Central memory CD8-positive, alpha-beta T cell (primary cell): ENCODE results near the gene RNPEPL1.
"Not testable (repeated sequence)": the region's sequence is repeated elsewhere in the genome, so short reads cannot be mapped to it uniquely, and the experiment has no call there.

Experiments
- ATAC-seq: fragments of 150-1000 bp; cut with Tn5 transposase; replicated peaks from 2 replicates; pipeline ENCODE4 v1.10.0; 2022; ENCODE audit warnings: mild to moderate bottlenecking, moderate FRiP score, moderate number of reproducible peaks; ENCODE audit not compliant: poor library complexity, severe bottlenecking; ENCODE audit errors: extremely low read depth
- DNase-seq, 2 donors: peaks; one replicate each; pipeline ENCODE4 v3.0.0; 2021; ENCODE audit warnings: low spot score in 2 of 2
- H3K27ac Mint-ChIP-seq: one replicate; pipeline ENCODE4 v1.8.0; 2022; ENCODE audit warnings: low read depth, mild to moderate bottlenecking, moderate library complexity, mixed read lengths
- H3K27me3 Mint-ChIP-seq: one replicate; pipeline ENCODE4 v1.8.0; 2022; ENCODE audit warnings: mixed read lengths
- H3K36me3 Mint-ChIP-seq: one replicate; pipeline ENCODE4 v1.8.0; 2022; ENCODE audit warnings: mild to moderate bottlenecking, moderate library complexity, mixed read lengths; ENCODE audit not compliant: insufficient read depth
- H3K4me1 Mint-ChIP-seq: one replicate; pipeline ENCODE4 v1.8.0; 2022; ENCODE audit warnings: mixed read lengths
- H3K4me3 Mint-ChIP-seq: one replicate; pipeline ENCODE4 v1.8.0; 2022; ENCODE audit warnings: mild to moderate bottlenecking, moderate library complexity, mixed read lengths
- H3K9me3 Mint-ChIP-seq: one replicate; pipeline ENCODE4 v1.8.0; 2022; ENCODE audit warnings: mixed read lengths

Gene RNPEPL1

GRCh38 chr2:240527153-240527750 lies 41.0 kb upstream of the RNPEPL1 start:
- ATAC-seq (no peak), DNase-seq (no peak)
- Mint-ChIP-seq H3K4me3 (no peak overlapping the region), H3K4me1 (peaks cover 7% of the 10 kb centered on the region), H3K27ac (no peak overlapping the region), H3K36me3 (peaks cover 7% of the 10 kb centered on the region), H3K9me3 (peaks cover 9% of the 10 kb centered on the region), H3K27me3 (no peaks in the 10 kb centered on the region)

DNA sequence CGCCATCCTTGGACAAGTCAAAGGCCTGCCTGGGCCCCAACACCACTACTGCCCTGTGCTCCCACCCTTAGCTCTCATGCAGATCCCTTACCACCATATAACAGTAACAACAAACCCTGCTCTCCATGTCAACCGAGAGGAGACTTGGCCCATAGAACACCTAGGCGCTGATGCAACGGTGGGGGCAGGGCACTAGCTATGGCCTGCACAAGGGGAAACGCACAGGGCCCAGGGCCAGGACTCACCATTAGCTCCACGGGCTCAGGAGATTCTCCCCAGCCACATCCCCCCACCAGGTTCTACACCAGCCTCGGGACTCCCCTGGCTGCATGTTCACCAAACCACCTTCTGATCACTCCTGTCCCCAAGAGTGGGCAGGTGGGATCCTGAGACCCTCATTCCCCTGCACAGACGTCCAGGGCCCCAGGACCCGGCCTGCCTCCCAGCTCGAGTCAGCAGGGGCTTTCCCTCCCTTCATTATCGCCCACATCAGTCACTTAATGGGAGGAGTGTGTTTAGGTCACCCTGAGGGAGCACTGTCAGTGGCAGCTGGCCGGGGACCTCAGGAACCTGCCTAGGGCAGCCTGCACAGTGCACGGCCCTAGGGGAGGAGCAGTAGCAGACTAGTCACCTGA lies 39.8 kb upstream of the RNPEPL1 start:
- H3K4me3 Mint-ChIP-seq: no peak overlapping the region
- peaks cover 7% of the 10 kb centered on the region for H3K4me1 Mint-ChIP-seq
- H3K36me3 Mint-ChIP-seq: peaks cover 9% of the 10 kb centered on the region
- H3K27ac Mint-ChIP-seq: no peak overlapping the region
- H3K27me3 Mint-ChIP-seq: no peaks in the 10 kb centered on the region
- peak in 1 of 2 donors; percentile 12 for DNase-seq
- no peak for ATAC-seq
- H3K9me3 Mint-ChIP-seq: peaks cover 10% of the 10 kb centered on the region

DNA sequence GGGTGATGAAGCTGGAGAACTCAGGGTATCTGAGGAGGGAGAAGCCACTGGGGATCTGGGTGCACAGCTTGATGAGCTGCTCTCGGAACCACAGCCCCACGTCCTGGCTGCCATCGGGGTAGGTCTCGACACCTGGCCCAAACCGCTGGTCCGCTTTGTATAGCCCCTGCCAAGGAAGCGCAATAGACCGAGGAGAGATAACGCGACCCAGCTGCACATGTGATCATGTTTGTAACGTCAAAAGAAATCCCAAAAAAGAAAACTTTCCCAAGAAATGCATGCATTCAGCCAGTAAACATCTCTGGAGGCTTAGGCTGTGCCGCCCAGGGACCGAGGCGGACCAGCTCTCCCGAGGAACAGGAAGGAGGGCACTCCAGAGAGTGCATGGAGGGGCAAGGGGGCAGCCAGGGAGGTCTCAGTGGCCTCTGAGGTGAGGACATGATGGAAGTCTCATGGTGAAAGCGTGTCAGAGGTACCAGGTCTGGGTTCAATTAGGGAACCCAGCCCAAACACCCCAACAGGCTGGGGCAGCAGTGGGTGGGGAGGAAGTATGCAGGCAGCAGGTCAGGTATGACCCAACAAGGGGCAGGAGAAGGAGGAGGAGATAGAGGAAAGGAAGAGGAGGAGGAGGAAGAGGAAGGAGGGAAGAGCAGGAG lies 38.8 kb upstream of the RNPEPL1 start:
- peak overlapping the region; percentile 49 for H3K27ac Mint-ChIP-seq
- no peak for ATAC-seq
- H3K9me3 Mint-ChIP-seq: peaks cover 10% of the 10 kb centered on the region
- no peaks in the 10 kb centered on the region for H3K27me3 Mint-ChIP-seq
- H3K36me3 Mint-ChIP-seq: peaks cover 9% of the 10 kb centered on the region
- H3K4me1 Mint-ChIP-seq: peaks cover 12% of the 10 kb centered on the region
- DNase-seq: peak in 1 of 2 donors; percentile 4
- no peak overlapping the region for H3K4me3 Mint-ChIP-seq

- no peak for ATAC-seq
- H3K9me3 Mint-ChIP-seq: peaks cover 10% of the 10 kb centered on the region
Observed at GRCh38 chr2:240530181-240530580, 38.1 kb upstream of the RNPEPL1 start.

DNA sequence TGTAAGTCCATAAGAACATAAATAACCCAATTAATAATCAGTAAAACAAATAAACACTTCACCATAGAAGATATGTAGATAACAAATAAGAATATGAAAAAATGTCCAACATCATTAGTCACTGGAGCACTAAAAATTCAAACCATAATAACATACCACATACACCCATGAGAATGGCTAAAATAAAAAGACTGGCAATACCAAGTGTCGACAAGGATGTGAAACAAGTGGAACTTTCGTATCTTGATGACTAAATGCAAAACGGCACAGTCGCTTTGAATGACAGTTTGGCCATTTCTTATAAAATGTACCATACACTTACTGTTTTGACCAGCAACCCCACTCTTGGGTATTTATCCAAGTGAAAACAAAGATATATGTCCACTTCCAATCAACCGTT lies 37.2 kb upstream of the RNPEPL1 start:
- Mint-ChIP-seq H3K27ac (no peak overlapping the region), H3K27me3 (no peaks in the 10 kb centered on the region), H3K9me3 (peaks cover 10% of the 10 kb centered on the region), H3K4me1 (peaks cover 16% of the 10 kb centered on the region), H3K36me3 (peaks cover 12% of the 10 kb centered on the region), H3K4me3 (no peak overlapping the region)
- DNase-seq (no peak), ATAC-seq (no peak)

More at GRCh38 chr2:240530181-240530580, 38.1 kb upstream of the RNPEPL1 start:
- H3K27ac Mint-ChIP-seq: no peak overlapping the region
- peaks cover 12% of the 10 kb centered on the region for H3K4me1 Mint-ChIP-seq
- H3K4me3 Mint-ChIP-seq: no peak overlapping the region
- peaks cover 12% of the 10 kb centered on the region for H3K36me3 Mint-ChIP-seq
- H3K27me3 Mint-ChIP-seq: no peaks in the 10 kb centered on the region
- peak in 1 of 2 donors; percentile 10 for DNase-seq

- H3K27ac Mint-ChIP-seq: no peak overlapping the region
- no peak overlapping the region for H3K4me3 Mint-ChIP-seq
- no peak for ATAC-seq
- H3K4me1 Mint-ChIP-seq: peaks cover 22% of the 10 kb centered on the region
- peaks cover 18% of the 10 kb centered on the region for H3K36me3 Mint-ChIP-seq
- H3K9me3 Mint-ChIP-seq: peaks cover 10% of the 10 kb centered on the region
- H3K27me3 Mint-ChIP-seq: no peaks in the 10 kb centered on the region
- DNase-seq: no peak
Observed at GRCh38 chr2:240532031-240532775, 36.1 kb upstream of the RNPEPL1 start.

DNA sequence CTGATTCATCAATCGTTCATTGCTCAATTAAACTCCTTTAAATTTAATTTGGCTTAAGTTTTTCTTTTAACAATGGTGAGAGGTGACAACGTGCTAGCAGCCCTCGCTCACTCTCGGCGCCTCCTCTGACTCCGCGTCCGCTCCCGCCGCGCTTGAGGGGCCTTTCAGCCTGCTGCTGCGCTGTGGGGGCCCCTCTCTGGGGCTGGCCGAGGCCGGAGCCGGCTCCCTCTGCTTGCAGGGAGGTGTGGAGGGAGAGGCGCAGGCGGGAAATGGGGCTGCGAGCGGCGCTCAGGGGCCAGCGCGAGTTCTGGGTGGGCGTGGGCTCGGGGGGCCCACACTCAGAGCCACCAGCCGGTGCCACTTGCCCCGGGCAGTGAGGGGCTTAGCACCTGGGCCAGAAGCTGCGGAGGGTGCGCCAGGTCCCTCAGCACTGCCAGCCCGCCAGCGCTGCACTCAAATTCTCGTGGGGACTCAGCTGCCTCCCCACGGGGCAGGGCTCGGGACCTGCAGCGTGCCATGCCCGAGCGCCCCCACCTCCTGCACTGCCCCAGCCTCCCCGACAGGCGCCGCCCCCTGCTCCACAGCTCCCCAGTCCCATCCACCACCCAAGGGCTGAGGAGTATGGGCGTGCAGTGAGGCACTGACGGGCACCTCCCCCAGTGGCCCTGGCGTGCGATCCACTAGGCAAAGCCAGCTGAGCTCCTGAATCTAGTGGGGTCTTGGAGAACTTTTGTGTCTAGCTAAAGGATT lies 30.1 kb upstream of the RNPEPL1 start:
- ATAC-seq: no peak
- no peak for DNase-seq
- Mint-ChIP-seq H3K27me3 (no peaks in the 10 kb centered on the region), H3K36me3 (peaks cover 30% of the 10 kb centered on the region), H3K4me3 (no peak overlapping the region), H3K9me3 (no peaks in the 10 kb centered on the region), H3K27ac (no peak overlapping the region), H3K4me1 (peaks cover 41% of the 10 kb centered on the region)

- H3K27me3 Mint-ChIP-seq, H3K9me3 Mint-ChIP-seq, ATAC-seq, DNase-seq, H3K27ac Mint-ChIP-seq, H3K4me3 Mint-ChIP-seq: not testable (repeated sequence)
- peaks cover 38% of the 10 kb centered on the region for H3K4me1 Mint-ChIP-seq
- H3K36me3 Mint-ChIP-seq: peaks cover 30% of the 10 kb centered on the region
Observed at GRCh38 chr2:240539101-240539500, 29.2 kb upstream of the RNPEPL1 start.

GRCh38 chr2:240539906-240540305 lies 28.4 kb upstream of the RNPEPL1 start:
- ATAC-seq: no peak
- Mint-ChIP-seq H3K27me3 (no peaks in the 10 kb centered on the region), H3K4me1 (peaks cover 37% of the 10 kb centered on the region), H3K36me3 (peaks cover 26% of the 10 kb centered on the region), H3K4me3 (no peak overlapping the region), H3K27ac (no peak overlapping the region), H3K9me3 (no peaks in the 10 kb centered on the region)
- no peak for DNase-seq

DNA sequence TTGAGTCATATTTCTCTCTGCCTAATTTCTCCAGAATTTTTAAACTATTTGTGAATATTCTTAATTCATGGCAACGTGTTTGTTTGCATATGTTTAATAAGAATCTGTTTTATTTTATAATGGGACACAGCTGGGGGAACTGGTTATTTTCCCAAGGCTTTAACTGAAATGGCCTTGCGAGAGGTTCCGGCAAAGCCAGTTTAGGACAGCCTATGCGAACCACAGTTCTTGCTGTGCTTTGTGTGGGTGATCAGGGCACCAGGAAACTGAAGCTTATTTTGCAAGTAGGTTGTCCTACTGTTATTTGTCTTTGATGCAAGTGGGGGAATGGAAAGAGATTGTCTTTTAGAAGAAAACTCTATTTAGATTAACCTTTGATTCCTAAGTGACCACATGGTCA lies 17.0 kb upstream of the RNPEPL1 start:
- Mint-ChIP-seq H3K9me3 (no peaks in the 10 kb centered on the region), H3K4me3 (no peak overlapping the region), H3K36me3 (peaks cover 5% of the 10 kb centered on the region), H3K4me1 (peaks cover 4% of the 10 kb centered on the region), H3K27ac (peak overlapping the region; percentile 56), H3K27me3 (no peaks in the 10 kb centered on the region)
- DNase-seq (no peak), ATAC-seq (no peak)

DNA sequence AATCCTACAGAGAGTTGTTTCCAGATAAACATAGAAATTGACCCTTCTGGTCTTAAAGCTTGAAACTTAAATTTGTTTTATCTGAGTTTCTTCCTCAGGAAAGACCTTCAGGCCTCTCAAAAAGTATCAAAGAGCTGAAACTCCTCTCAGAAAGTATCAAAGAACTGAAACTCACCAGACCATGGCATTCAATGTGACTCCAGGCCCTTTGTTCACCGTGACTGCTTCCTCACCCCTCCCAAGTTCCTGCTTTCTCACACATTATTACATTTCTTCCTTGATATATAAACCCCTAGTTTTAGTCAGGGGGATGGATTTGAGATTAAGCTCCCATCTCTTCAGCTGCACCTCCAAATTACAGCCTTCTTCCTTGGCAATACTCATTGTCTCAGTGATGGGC lies 16.5 kb upstream of the RNPEPL1 start:
- Mint-ChIP-seq H3K36me3 (peaks cover 5% of the 10 kb centered on the region), H3K4me3 (no peak overlapping the region), H3K4me1 (peaks cover 9% of the 10 kb centered on the region), H3K9me3 (no peaks in the 10 kb centered on the region), H3K27ac (peak overlapping the region; percentile 56), H3K27me3 (no peaks in the 10 kb centered on the region)
- ATAC-seq (no peak), DNase-seq (no peak)

DNA sequence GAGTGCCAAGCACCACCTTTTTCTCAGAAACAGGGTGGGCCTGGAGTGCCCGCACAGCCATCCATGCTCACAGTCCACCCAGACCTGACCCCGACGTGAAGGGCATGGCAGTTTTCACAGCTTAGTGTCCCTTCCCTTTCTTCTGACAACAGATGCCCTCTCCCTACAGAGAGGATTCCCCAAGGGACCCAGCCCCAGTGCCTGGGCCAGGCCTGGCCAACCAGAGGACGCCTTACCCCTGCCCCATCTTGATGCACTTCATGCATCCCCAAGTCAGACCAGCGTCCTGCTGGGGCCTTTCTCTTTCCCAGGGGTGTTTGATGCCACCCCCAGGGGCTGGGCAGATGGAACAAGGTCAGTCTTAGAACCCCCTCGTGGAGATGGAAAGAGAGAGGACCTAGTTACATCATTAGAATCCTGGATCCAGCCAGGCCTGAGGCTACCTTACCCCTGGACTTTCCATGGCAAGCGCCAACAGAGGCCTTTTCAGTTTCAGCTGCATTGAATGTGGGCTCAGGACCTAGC lies 14.3 kb upstream of the RNPEPL1 start:
- peaks cover 10% of the 10 kb centered on the region for H3K36me3 Mint-ChIP-seq
- no peaks in the 10 kb centered on the region for H3K27me3 Mint-ChIP-seq
- peaks cover 20% of the 10 kb centered on the region for H3K4me1 Mint-ChIP-seq
- DNase-seq (no peak), ATAC-seq (no peak)
- H3K27ac Mint-ChIP-seq: no peak overlapping the region
- H3K9me3 Mint-ChIP-seq: no peaks in the 10 kb centered on the region
- no peak overlapping the region for H3K4me3 Mint-ChIP-seq
